ENCODE measurements around the gene DCTPP1. TPM values are rescaled to one million over a fixed set of nuclear protein-coding genes. Genes with fewer than 3 reads are reported as not detected.

DCTPP1 gene
- polyA plus RNA-seq, 3 donors from 2014 or later = 64.5 to 101 (median 73.3) TPM

- peak overlapping the region; percentile 98 to 100 (median 99) for H3K27ac Mint-ChIP-seq
- H3K4me3 Mint-ChIP-seq = peak overlapping the region; percentile 65 to 95 (median 93)
- H3K9me3 Mint-ChIP-seq = no peaks in the 10 kb centered on the region
- H3K36me3 Mint-ChIP-seq = peaks cover 3 to 4% (median 4%) of the 10 kb centered on the region in 3 donors
- peaks cover 10 to 24% (median 21%) of the 10 kb centered on the region in 3 donors for H3K27me3 Mint-ChIP-seq (ENCODE audit: low read depth in 3 of 3)
- peaks cover 66 to 67% of the 10 kb centered on the region in 2 donors for H3K4me1 Mint-ChIP-seq
- no peak for DNase-seq
Observed at GRCh38 chr16:30380072-30380802, 49.6 kb downstream of the DCTPP1 start.

GRCh38 chr16:30379158-30379783 lies 50.6 kb downstream of the DCTPP1 start:
- H3K4me3 Mint-ChIP-seq = peak overlapping the region; percentile 93 to 95 (median 93)
- peaks cover 10 to 22% (median 21%) of the 10 kb centered on the region in 3 donors for H3K27me3 Mint-ChIP-seq (ENCODE audit: low read depth in 3 of 3)
- H3K27ac Mint-ChIP-seq = peak overlapping the region; percentile 99 to 100 (median 99)
- peaks cover 3 to 4% (median 4%) of the 10 kb centered on the region in 3 donors for H3K36me3 Mint-ChIP-seq
- H3K9me3 Mint-ChIP-seq = no peaks in the 10 kb centered on the region
- peaks cover 65 to 67% of the 10 kb centered on the region in 2 donors for H3K4me1 Mint-ChIP-seq
- no peak for DNase-seq

- Mint-ChIP-seq H3K9me3 (no peaks in the 10 kb centered on the region), H3K4me1 (peaks cover 61 to 62% of the 10 kb centered on the region in 2 donors), H3K36me3 (peaks cover 3 to 4% (median 4%) of the 10 kb centered on the region in 3 donors), H3K4me3 (peak overlapping the region; percentile 93 to 95 (median 93)), H3K27me3 (ENCODE audit: low read depth in 3 of 3) (peaks cover 10 to 22% (median 21%) of the 10 kb centered on the region in 3 donors), H3K27ac (peak overlapping the region; percentile 99 to 100 (median 99))
- DNase-seq = peak; percentile 99
Observed at GRCh38 chr16:30378236-30379157, 51.3 kb downstream of the DCTPP1 start.

DNA sequence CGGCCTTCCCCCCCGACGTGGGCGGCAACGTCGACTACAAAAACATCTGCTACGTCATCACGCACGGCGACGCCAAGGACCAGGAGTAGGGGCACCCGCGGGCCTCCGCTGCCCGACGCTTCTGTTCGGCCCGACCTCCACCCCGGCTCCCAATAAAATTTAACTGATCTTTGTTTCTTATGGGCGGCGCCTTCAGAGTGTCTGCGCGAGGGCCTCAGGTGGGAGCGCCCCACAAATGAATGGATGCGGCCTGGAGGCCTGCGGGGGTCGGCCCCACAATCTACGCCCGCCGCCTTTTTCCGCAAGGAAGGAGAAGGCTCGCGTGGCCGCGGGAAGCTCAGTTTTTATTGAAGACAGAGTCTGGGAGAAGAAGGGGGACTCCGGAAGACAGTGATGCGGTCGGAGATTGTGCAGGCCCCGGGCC lies 52.0 kb downstream of the DCTPP1 start:
- peak; percentile 85 to 91 (median 90) for DNase-seq
- Mint-ChIP-seq H3K27me3 (ENCODE audit: low read depth in 3 of 3) (peaks cover 10 to 21% (median 18%) of the 10 kb centered on the region in 3 donors), H3K4me3 (peak overlapping the region; percentile 93 to 95 (median 93)), H3K27ac (peak overlapping the region; percentile 99 to 100 (median 99)), H3K9me3 (no peaks in the 10 kb centered on the region), H3K36me3 (peaks cover 3 to 4% (median 4%) of the 10 kb centered on the region in 3 donors), H3K4me1 (peaks cover 54 to 58% of the 10 kb centered on the region in 2 donors)

DNA sequence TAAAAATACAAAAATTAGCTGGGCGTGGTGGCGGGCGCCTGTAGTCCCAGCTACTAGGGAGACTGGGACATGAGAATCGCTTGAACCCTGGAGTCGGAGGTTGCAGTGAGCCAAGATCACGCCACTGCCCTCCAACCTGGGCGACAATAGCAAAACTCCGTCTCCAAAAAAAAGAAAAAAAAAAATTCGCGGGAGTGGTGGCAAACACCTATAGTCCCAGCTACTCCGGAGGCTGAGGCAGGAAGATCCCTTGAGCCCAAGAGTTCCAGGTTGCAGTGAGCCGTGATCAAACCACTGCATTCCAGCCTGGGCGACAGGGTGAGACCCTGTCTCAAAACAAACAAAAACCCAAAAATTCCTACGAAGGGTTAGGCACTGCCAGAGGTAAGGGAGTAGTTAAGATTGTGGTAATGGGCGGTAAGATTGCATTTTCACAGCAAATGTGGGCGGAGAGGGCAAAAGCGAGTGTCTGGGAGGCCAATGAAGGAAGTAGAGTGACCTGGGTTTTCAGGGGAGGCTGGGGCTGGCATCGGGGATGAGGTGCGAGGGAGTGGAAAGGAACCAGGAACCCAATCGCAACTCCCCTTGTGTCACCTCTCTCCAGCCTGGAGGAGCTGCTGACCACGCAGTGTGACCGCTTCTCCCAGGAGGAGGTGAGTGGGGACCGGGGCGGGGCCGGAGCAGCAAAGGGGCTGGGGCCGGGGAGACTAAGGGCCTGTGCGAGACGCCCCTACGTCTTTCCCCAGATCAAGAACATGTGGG lies 52.6 kb downstream of the DCTPP1 start:
- Mint-ChIP-seq H3K4me1 (peaks cover 50 to 52% of the 10 kb centered on the region in 2 donors), H3K36me3 (peaks cover 3 to 4% (median 4%) of the 10 kb centered on the region in 3 donors), H3K4me3 (peak overlapping the region; percentile 93 to 95 (median 93)), H3K27me3 (ENCODE audit: low read depth in 3 of 3) (peaks cover 10 to 16% (median 14%) of the 10 kb centered on the region in 3 donors), H3K9me3 (no peaks in the 10 kb centered on the region), H3K27ac (peak overlapping the region; percentile 99 to 100 (median 99))
- no peak for DNase-seq

DNA sequence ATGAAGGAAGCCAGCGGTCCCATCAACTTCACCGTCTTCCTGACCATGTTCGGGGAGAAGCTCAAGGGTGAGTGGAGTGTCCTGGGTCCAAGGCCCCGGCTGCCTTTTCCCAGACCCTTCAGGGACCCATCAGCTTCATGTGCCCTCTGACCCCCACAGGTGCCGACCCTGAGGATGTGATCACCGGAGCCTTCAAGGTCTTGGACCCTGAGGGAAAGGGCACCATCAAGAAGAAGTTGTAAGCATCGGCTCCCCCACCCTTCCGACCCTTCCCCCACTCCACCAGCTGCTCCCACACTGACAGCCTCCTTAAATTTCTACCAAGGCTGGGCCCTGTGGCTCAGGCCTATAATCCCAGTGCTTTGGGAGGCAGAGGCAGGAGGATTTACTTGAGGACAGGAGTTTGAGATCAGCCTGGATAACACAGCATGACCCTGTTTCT lies 53.3 kb downstream of the DCTPP1 start:
- Mint-ChIP-seq H3K4me3 (peak overlapping the region in 2 of 5 donors; percentile 24 to 93), H3K27ac (peak overlapping the region in 5 of 6 donors; percentile 53 to 100 (median 99)), H3K9me3 (no peaks in the 10 kb centered on the region), H3K36me3 (peaks cover 3 to 4% (median 4%) of the 10 kb centered on the region in 3 donors), H3K4me1 (peaks cover 50 to 51% of the 10 kb centered on the region in 2 donors), H3K27me3 (ENCODE audit: low read depth in 3 of 3) (peaks cover 10 to 16% (median 10%) of the 10 kb centered on the region in 3 donors)
- no peak for DNase-seq

- no peak for DNase-seq
- Mint-ChIP-seq H3K9me3 (no peaks in the 10 kb centered on the region), H3K4me3 (peak overlapping the region in 1 of 5 donors; percentile 42), H3K36me3 (peaks cover 3 to 4% (median 4%) of the 10 kb centered on the region in 3 donors), H3K4me1 (peaks cover 50 to 51% of the 10 kb centered on the region in 2 donors), H3K27ac (peak overlapping the region; percentile 3 to 99 (median 61)), H3K27me3 (ENCODE audit: low read depth in 3 of 3) (peaks cover 9 to 16% (median 10%) of the 10 kb centered on the region in 3 donors)
Observed at GRCh38 chr16:30375864-30376263, 54.0 kb downstream of the DCTPP1 start.

GRCh38 chr16:30374538-30374937 lies 55.3 kb downstream of the DCTPP1 start, which contains the start of gene MYL11:
Gene MYL11 (plus strand): TSS chr16:30374802. CDS start chr16:30374858, 56 bp downstream.
- Mint-ChIP-seq H3K36me3 (no peaks in the 10 kb centered on the region), H3K4me1 (peaks cover 38 to 40% of the 10 kb centered on the region in 2 donors), H3K27ac (peak within 1 kb of the TSS; percentile 3 to 80 (median 61)), H3K9me3 (no peaks in the 10 kb centered on the region), H3K27me3 (ENCODE audit: low read depth in 3 of 3) (peaks cover 10 to 20% (median 14%) of the 10 kb centered on the region in 3 donors), H3K4me3 (peak within 1 kb of the TSS in 2 of 5 donors; percentile 32 to 42)
- DNase-seq = no peak

Other genes starting within 250 kb of the DCTPP1 start
- 1,000 to 10,000 TPM; 1,282 to 1,713 (median 1,680) TPM for gene CORO1A, start 246.4 kb downstream of the DCTPP1 start, polyA plus RNA-seq
- 100 to 1,000 TPM; 141 to 239 (median 203) TPM for gene BOLA2B, start 236.4 kb downstream of the DCTPP1 start, polyA plus RNA-seq
- gene SLX1A, start 236.2 kb downstream of the DCTPP1 start, polyA plus RNA-seq = 100 to 1,000 TPM in 1 of 3 donors, 10 to 100 TPM in 2; 91.2 to 113 (median 99.6) TPM
- gene SULT1A3, start 230.8 kb downstream of the DCTPP1 start, polyA plus RNA-seq = 1 to 10 TPM; 1.4 to 3.1 (median 2.7) TPM
- under 1 TPM in 1 of 3 donors, not detected in 2; 0.43 TPM for gene NPIPB13, start 181.6 kb downstream of the DCTPP1 start, polyA plus RNA-seq
- 10 to 100 TPM; 39.9 to 54.3 (median 42.9) TPM for gene CD2BP2, start 74.7 kb downstream of the DCTPP1 start, polyA plus RNA-seq
- 10 to 100 TPM in 2 of 3 donors, 1 to 10 TPM in 1; 9.5 to 18.5 (median 10.1) TPM for gene TBC1D10B, start 59.5 kb downstream of the DCTPP1 start, polyA plus RNA-seq
- 10 to 100 TPM; 10.9 to 22.2 (median 18.7) TPM for gene MYL11, start 55.2 kb downstream of the DCTPP1 start, polyA plus RNA-seq
- 100 to 1,000 TPM; 155 to 213 (median 161) TPM for gene SEPTIN1, start 47.5 kb downstream of the DCTPP1 start, polyA plus RNA-seq
- gene ZNF48, start 34.6 kb downstream of the DCTPP1 start, polyA plus RNA-seq = 1 to 10 TPM; 4.2 to 9.3 (median 5.7) TPM
- gene ZNF771, start 22.4 kb downstream of the DCTPP1 start, polyA plus RNA-seq = 1 to 10 TPM in 2 of 3 donors, not detected in 1; 2.8 to 3.2 TPM
- 10 to 100 TPM; 63.6 to 92.2 (median 80.3) TPM for gene SEPHS2, start 15.8 kb upstream of the DCTPP1 start, polyA plus RNA-seq
- 100 to 1,000 TPM; 218 to 488 (median 238) TPM for gene ITGAL, start 42.7 kb upstream of the DCTPP1 start, polyA plus RNA-seq
- gene ZNF768, start 96.5 kb upstream of the DCTPP1 start, polyA plus RNA-seq = 1 to 10 TPM in 2 of 3 donors, under 1 TPM in 1; 0.15 to 1.7 (median 1.3) TPM
- 10 to 100 TPM in 1 of 3 donors, 1 to 10 TPM in 2; 7.4 to 10.2 (median 8.3) TPM for gene ZNF747, start 104.8 kb upstream of the DCTPP1 start, polyA plus RNA-seq
- 1 to 10 TPM; 1.3 to 6.3 (median 2.3) TPM for gene ZNF764, start 128.3 kb upstream of the DCTPP1 start, polyA plus RNA-seq
- gene ZNF688, start 141.7 kb upstream of the DCTPP1 start, polyA plus RNA-seq = 10 to 100 TPM; 31.9 to 39.0 (median 33.6) TPM
- 1 to 10 TPM; 1.2 to 3.3 (median 1.9) TPM for gene ZNF785, start 155.7 kb upstream of the DCTPP1 start, polyA plus RNA-seq
- 10 to 100 TPM in 1 of 3 donors, 1 to 10 TPM in 2; 7.5 to 14.7 (median 8.4) TPM for gene ZNF689, start 180.4 kb upstream of the DCTPP1 start, polyA plus RNA-seq
- gene PRR14, start 220.9 kb upstream of the DCTPP1 start, polyA plus RNA-seq = 10 to 100 TPM; 10.6 to 29.5 (median 12.9) TPM
- gene FBRS, start 228.4 kb upstream of the DCTPP1 start, polyA plus RNA-seq = 1 to 10 TPM in 2 of 3 donors, under 1 TPM in 1; 0.06 to 5.5 (median 1.9) TPM